SU-DHL-6 (cell line): ENCODE results near the gene CRIP2.

Experiments used
- H2AFZ ChIP-seq: fragments of 200-600 bp; sonication (generic); 2 replicates; pipeline ENCODE4 v1.6.1; 2014; ENCODE audit warnings: low read depth, mild to moderate bottlenecking, moderate library complexity, mixed read lengths, antibody characterized with exemption, low read length; ENCODE audit not compliant: severe bottlenecking
- H3F3A ChIP-seq: fragments of 200-600 bp; shearing (Covaris generic); 2 replicates; pipeline ENCODE4 v1.6.0; 2016; ENCODE audit warnings: antibody characterized with exemption, mild to moderate bottlenecking; ENCODE audit not compliant: insufficient read depth
- H3K27ac ChIP-seq: fragments of 200-600 bp; sonication (generic); 2 replicates; pipeline ENCODE4 v1.5.1; 2016; ENCODE audit warnings: low read depth, mild to moderate bottlenecking, low read length, moderate library complexity, mixed read lengths
- H3K27me3 ChIP-seq: fragments of 200-600 bp; sonication (generic), shearing (Covaris generic); 2 replicates; pipeline ENCODE4 v1.6.0; 2014; ENCODE audit warnings: mild to moderate bottlenecking, low read length
- H3K36me3 ChIP-seq: fragments of 200-600 bp; sonication (generic); 2 replicates; pipeline ENCODE4 v1.6.1; 2014; ENCODE audit warnings: mild to moderate bottlenecking, low read length, mixed read lengths
- H3K4me2 ChIP-seq: fragments of 300-600, 200-600 bp; shearing (Covaris generic), sonication (generic); 2 replicates; pipeline ENCODE4 v1.6.0; 2014; ENCODE audit warnings: low read length, low read depth, mild to moderate bottlenecking; ENCODE audit not compliant: poor library complexity, severe bottlenecking
- H3K4me3 ChIP-seq: fragments of 200-600 bp; sonication (generic); 2 replicates; pipeline ENCODE4 v1.5.1; 2014; ENCODE audit warnings: antibody characterized with exemption, low read length, mild to moderate bottlenecking, mixed read lengths; ENCODE audit not compliant: insufficient read depth, poor library complexity, severe bottlenecking
- H3K79me2 ChIP-seq: fragments of 200-600 bp; sonication (generic); 2 replicates; pipeline ENCODE4 v1.6.1; 2014; ENCODE audit warnings: mild to moderate bottlenecking, low read length, moderate library complexity; ENCODE audit not compliant: insufficient read depth
- H3K9ac ChIP-seq: fragments of 200-600 bp; sonication (generic); 2 replicates; pipeline ENCODE4 v1.7.0; 2014; ENCODE audit warnings: mild to moderate bottlenecking, low read length
- H3K9me2 ChIP-seq: fragments of 200-600 bp; sonication (generic); replicated peaks from 2 replicates; pipeline ENCODE4 v1.6.1; 2014; ENCODE audit warnings: low read length; ENCODE audit not compliant: insufficient read depth
- H3K9me3 ChIP-seq: fragments of 200-600 bp; sonication (generic); 2 replicates; pipeline ENCODE4 v1.6.1; 2014; ENCODE audit warnings: low read length, mixed read lengths; ENCODE audit not compliant: insufficient read depth
- H4K20me1 ChIP-seq: fragments of 200-600 bp; sonication (generic); 2 replicates; pipeline ENCODE4 v1.6.1; 2014; ENCODE audit warnings: low read depth, mild to moderate bottlenecking, antibody characterized with exemption, low read length, moderate library complexity, mixed read lengths
- EZH2phosphoT487 ChIP-seq: fragments of 200-600 bp; sonication (generic), shearing (Covaris generic); conservative IDR thresholded peaks from 2 replicates; pipeline ENCODE4 v1.6.1; 2018; ENCODE audit warnings: mild to moderate bottlenecking, antibody characterized with exemption, low read length, moderate library complexity, mixed read lengths
- TF ChIP-seq, protein P1 (sequence below): fragments of 200-600 bp; sonication (generic); IDR thresholded peaks from one replicate; pipeline ENCODE4 v1.5.1; 2017; ENCODE audit warnings: antibody characterized with exemption, mild to moderate bottlenecking, low read length, moderate library complexity; ENCODE audit not compliant: insufficient read depth, poor library complexity, severe bottlenecking

The CRIP2 gene

DNA sequence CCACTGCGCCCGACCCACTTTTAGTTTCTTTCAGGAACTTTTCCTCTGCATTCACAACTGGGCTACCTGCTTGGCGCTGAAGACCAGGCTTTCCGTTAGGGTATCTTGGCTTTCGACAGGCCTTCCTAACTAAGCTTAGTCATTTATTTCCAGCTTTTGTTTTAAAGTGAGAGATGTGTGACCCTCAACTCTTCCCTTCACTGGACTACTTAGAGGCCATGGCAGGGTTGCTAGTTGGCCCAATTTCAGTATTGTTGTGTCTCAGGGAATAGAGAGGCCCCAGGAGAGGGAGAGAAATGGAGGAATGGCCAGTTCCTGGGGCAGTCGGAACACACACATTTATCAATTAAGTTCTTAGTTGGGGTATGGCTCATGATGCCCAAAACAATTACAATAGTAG is 44.6 kb upstream of the CRIP2 start:
- Histone ChIP-seq H3K27me3 (no peaks in the 10 kb centered on the region), H3K9me2 (no peaks in the 10 kb centered on the region), H4K20me1 (peaks cover 8% of the 10 kb centered on the region; the same call in 1 of the 2 replicates), H3K27ac (no peak overlapping the region), H2AFZ (no peak overlapping the region), H3F3A (0 out of 2 replicates have a peak, but pooled peaks cover under 1% of the 10 kb centered on the region), H3K9ac (no peak overlapping the region), H3K79me2 (peaks cover 93% of the 10 kb centered on the region), H3K9me3 (no peaks in the 10 kb centered on the region; the same call in 1 of the 2 replicates), H3K4me3 (no peak overlapping the region), H3K36me3 (peaks cover 8% of the 10 kb centered on the region), H3K4me2 (no peak overlapping the region)
- TF ChIP-seq, protein P1, sequence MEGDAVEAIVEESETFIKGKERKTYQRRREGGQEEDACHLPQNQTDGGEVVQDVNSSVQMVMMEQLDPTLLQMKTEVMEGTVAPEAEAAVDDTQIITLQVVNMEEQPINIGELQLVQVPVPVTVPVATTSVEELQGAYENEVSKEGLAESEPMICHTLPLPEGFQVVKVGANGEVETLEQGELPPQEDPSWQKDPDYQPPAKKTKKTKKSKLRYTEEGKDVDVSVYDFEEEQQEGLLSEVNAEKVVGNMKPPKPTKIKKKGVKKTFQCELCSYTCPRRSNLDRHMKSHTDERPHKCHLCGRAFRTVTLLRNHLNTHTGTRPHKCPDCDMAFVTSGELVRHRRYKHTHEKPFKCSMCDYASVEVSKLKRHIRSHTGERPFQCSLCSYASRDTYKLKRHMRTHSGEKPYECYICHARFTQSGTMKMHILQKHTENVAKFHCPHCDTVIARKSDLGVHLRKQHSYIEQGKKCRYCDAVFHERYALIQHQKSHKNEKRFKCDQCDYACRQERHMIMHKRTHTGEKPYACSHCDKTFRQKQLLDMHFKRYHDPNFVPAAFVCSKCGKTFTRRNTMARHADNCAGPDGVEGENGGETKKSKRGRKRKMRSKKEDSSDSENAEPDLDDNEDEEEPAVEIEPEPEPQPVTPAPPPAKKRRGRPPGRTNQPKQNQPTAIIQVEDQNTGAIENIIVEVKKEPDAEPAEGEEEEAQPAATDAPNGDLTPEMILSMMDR = no peak
- no peak for TF ChIP-seq EZH2phosphoT487

DNA sequence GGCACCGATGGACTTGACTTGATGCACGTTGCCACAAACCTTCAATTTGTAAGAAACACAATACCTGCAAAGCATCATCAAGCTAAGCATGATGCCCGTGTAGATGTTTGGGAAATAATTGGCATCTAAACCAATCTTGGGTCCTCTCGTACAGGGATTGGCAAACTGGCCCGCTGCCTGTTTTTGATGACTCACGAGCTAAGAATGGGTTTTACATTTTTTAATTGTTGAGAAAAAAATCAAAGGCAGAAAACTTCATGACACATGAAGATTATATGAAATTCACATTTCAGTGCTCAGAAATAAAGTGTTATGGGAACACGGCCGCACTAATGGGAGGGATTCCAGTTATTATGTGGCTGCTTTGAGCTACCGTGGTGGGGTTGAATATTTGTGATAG is 44.1 kb upstream of the CRIP2 start:
- H3K27ac ChIP-seq = no peak overlapping the region
- H2AFZ ChIP-seq = no peak overlapping the region
- H3F3A ChIP-seq = peaks cover 6% of the 10 kb centered on the region; the same call in 1 of the 2 replicates
- peaks cover 93% of the 10 kb centered on the region for H3K79me2 ChIP-seq
- H3K4me2 ChIP-seq = no peak overlapping the region
- H3K27me3 ChIP-seq = no peaks in the 10 kb centered on the region
- H3K4me3 ChIP-seq = no peak overlapping the region
- peaks cover 11% of the 10 kb centered on the region for H3K36me3 ChIP-seq
- TF ChIP-seq, protein P1 = no peak
- TF ChIP-seq EZH2phosphoT487 = no peak
- H4K20me1 ChIP-seq = peaks cover 8% of the 10 kb centered on the region; the same call in 1 of the 2 replicates
- no peaks in the 10 kb centered on the region for H3K9me2 ChIP-seq
- no peak overlapping the region for H3K9ac ChIP-seq
- H3K9me3 ChIP-seq = peaks cover 2% of the 10 kb centered on the region; the same call in 1 of the 2 replicates

DNA sequence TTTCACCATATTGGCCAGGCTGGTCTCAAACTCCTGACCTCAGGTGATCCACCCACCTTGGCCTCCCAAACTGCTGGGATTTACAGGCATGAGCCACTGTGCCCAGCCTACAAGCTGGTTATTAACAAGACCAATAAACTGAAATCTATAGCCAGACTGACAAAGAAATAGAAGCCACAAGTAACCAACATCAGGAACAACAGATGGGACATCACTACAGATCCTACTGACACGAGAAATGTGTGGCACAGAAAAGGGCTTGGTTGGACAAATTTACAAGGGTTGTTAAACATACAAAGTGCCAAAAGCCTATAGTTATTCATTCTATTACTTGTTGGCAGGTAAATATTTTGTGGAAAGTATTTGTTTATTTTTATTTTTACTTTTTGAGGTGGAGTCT is 43.4 kb upstream of the CRIP2 start:
- Histone ChIP-seq H3K4me2 (no peak overlapping the region), H2AFZ (no peak overlapping the region), H3F3A (peaks cover 11% of the 10 kb centered on the region), H3K9ac (no peak overlapping the region), H3K27ac (no peak overlapping the region), H3K9me2 (no peaks in the 10 kb centered on the region), H3K4me3 (no peak overlapping the region), H3K9me3 (peaks cover 5% of the 10 kb centered on the region; the same call in 1 of the 2 replicates), H4K20me1 (peaks cover 8% of the 10 kb centered on the region; the same call in 1 of the 2 replicates), H3K27me3 (no peaks in the 10 kb centered on the region), H3K79me2 (peaks cover 93% of the 10 kb centered on the region), H3K36me3 (peaks cover 14% of the 10 kb centered on the region)
- TF ChIP-seq EZH2phosphoT487 = no peak
- TF ChIP-seq, protein P1 = no peak
